CD4-positive, alpha-beta T cell treated with Interleukin-17A for 1 hour (primary cell): ENCODE data around the gene MYO5C.
A peak's percentile ranks its signal among the peaks of the same experiment; 100 is the strongest.
"Not testable (repeated sequence)": the region's sequence is repeated elsewhere in the genome, so short reads cannot be mapped to it uniquely, and the experiment has no call there.

Source experiments
- DNase-seq: peaks from one replicate; pipeline ENCODE4 v3.0.0-alpha.2; 2020

MYO5C gene

GRCh38 chr15:52238989-52239525 lies 56.5 kb downstream of the MYO5C start:
- DNase-seq: not testable (repeated sequence)

- no peak for DNase-seq
Measured at GRCh38 chr15:52238149-52238548, 57.5 kb downstream of the MYO5C start.

DNA sequence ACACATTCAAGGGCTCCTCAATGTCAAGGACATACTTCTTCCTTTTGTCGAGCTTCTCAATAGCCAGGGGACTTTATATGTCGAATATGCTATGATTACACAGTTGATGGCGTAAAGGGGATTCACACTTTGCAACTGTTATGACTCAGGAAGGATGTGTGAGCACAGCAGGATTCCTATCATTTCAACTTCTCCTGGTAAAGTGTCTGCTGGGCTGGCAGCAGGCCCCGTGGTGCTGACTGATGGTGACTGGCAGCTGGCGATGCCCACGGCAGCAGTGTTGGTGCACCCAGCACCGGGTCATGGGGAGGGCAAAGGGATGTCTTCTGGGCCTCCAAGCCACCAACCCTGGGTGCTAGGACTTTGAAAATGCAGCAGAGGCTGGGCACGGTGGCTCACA lies 59.6 kb downstream of the MYO5C start:
- DNase-seq: no peak

GRCh38 chr15:52234596-52235541 lies 60.7 kb downstream of the MYO5C start:
- DNase-seq: peak; percentile 16

GRCh38 chr15:52233405-52233804 lies 62.2 kb downstream of the MYO5C start:
- DNase-seq: no peak

DNA sequence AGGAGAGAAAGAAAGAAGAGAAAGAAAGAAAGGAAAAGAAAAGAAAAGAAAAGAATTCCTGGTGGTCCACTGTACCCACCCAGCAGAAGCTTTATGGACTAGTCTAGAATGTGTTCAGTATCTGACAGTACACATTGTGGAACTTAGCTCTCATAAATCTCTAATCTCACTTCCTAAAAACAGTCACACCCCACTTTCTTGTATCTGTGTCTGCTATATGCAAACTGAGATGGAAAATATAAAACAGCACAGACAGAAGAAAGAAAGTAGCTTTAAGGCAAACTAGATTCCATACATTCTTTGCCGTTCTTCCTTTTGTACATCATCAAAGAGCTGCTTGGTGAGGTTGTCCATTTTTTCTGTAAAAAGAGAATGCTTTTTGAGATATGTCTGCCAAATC lies 63.3 kb downstream of the MYO5C start:
- no peak for DNase-seq

DNA sequence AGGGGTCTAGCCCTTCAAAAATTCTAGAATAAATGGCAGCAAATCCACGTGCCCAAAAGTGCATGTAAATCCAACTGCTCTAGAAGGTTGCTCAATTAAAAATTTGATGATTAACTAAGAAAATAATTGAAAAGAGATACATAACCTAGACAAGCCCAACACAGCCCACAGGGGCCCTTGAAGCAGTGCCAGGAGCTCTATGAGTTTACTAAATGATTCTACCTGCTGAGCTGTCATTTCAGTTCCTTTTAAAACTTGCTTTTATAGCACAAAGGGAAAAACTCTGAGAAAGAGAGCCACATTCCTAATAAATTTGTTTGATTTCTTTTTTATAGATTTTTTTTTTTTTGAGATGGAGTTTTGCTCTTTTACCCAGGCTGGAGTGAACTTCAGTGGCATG lies 65.5 kb downstream of the MYO5C start:
- no peak for DNase-seq

- DNase-seq: no peak
Measured at GRCh38 chr15:52228921-52229320, 66.7 kb downstream of the MYO5C start.

DNA sequence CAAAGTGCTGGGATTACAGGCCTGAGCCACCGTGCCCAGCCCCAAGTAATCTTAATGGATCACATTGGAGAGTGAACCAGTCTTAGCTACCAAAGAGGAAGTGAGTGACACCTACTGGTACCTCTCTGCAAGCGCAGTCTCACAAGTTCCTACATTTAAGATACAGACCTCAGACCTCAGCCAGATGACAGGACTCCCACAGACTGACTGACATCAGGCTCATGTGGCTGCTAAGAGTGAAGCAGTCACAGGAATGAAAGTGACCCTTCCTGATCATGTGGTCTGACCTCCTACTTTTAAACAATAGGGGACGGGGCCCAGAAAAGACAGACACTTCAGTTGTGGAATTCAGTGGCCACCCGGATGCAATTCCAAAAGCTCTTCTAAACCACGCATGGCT lies 68.1 kb downstream of the MYO5C start:
- peak; percentile 85 for DNase-seq

DNA sequence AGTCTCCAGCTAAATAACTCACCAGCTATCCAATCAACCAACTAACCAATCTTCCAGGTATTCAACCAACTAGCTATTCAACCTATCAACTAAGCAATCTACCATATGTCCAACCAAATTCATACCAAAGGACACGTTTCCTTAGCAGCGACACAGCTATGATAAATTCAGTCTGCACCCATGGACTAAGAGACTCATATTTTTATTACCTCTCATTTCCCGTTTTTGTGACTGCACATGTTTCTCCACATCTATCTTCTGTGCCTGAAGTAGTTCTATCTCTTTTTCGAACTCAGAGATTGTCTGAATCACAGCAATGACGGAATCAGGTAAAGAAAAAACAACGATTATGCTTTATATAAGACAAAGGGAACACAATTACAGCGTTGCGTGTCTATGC lies 70.4 kb downstream of the MYO5C start:
- DNase-seq: no peak

GRCh38 chr15:52224211-52224610 lies 71.4 kb downstream of the MYO5C start:
- DNase-seq: no peak

- DNase-seq: peak; percentile 31
Measured at GRCh38 chr15:52221730-52222129, 73.9 kb downstream of the MYO5C start.

DNA sequence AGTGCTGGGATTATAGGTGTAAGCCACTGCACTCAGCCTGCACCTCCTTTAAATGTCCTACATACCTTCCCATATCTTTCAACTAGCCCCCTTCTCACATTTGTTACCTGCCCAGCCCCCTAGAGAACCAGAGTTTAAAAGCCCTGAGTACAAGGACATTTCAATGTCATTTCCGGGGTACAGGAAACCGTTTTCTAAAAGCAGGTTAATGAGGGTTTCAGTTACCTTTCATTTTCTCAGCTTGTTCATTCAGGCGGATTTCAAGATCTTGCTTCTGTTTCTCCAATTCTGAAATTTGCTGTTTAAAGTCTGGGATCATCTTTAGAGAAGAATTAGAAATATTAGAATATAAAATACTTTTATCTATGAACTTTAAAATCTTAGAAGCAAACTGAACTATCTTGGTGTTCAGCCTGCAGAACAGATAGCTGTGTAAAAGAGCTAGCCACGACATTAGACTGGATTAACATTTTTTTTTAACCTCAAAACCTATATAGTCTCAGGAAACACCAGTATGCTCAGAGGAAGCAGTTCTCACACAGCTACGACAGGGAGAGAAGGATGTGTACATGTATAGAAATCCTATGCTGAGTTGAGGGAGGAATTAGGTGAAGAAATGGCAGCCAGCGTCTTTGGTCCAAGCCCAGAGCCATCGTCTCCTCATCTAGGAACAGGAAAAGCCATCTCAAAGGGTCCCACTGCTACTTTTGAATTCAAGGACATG lies 74.5 kb downstream of the MYO5C start:
- peak; percentile 44 for DNase-seq

GRCh38 chr15:52220251-52220650 lies 75.4 kb downstream of the MYO5C start:
- no peak for DNase-seq

- no peak for DNase-seq
Measured at GRCh38 chr15:52218816-52219215, 76.8 kb downstream of the MYO5C start.

- no peak for DNase-seq
Measured at GRCh38 chr15:52218371-52218770, 77.2 kb downstream of the MYO5C start.

DNA sequence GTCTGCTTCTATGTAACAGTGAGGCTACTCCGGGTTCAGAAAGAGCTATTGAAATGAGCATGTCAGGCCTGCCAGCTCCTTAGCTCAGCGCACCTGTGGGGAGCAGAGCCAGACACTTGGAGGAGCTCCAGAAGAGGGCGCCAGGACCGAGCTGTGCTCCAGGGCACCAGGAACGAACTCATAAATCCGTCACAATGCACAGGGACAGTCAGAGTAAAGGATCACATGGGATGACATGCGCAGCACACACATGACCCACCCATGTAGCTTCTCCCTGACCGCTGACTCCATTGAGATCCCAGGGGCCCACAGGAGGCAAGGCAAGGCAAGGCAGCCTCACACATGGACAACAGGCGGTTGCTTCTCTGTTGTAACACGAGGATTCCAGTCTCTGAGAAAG lies 78.4 kb downstream of the MYO5C start:
- DNase-seq: peak; percentile 20

GRCh38 chr15:52214553-52214952 lies 81.1 kb downstream of the MYO5C start:
- DNase-seq: no peak

- no peak for DNase-seq
Measured at GRCh38 chr15:52213206-52213605, 82.4 kb downstream of the MYO5C start.

- DNase-seq: peak; percentile 78
Measured at GRCh38 chr15:52208306-52208946, 87.2 kb downstream of the MYO5C start.

DNA sequence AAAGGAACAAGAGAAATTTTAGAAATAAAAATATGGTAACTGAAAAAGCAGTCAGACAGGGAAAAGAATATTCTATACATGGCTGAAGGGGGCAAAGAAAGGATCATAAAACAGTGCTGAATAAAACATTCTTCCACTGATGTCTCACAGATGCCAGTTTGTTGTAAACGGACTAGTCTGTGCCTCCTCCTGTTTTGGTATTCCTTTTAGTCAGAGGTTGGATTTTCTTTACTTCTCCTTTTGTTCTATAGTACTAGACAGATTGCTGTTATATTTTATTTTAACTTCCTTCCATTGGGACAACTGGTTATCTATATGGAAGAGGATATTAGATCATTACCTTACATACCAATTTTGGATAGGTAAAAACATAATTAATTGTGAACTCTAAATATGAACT lies 88.4 kb downstream of the MYO5C start:
- DNase-seq: no peak

GRCh38 chr15:52206446-52206845 lies 89.2 kb downstream of the MYO5C start:
- DNase-seq: no peak

- DNase-seq: no peak
Measured at GRCh38 chr15:52204657-52205056, 90.9 kb downstream of the MYO5C start.
